HG03025 (cell line): Measurements from ENCODE around the gene STK32C.
A peak's percentile ranks its signal among the peaks of the same experiment; 100 is the strongest.
"Not testable (repeated sequence)": the region's sequence is repeated elsewhere in the genome, so short reads cannot be mapped to it uniquely, and the experiment has no call there.

ENCODE experiments used
- ATAC-seq: cut with Tn5 transposase; IDR thresholded peaks from one replicate; pipeline ENCODE4 v1.9.1; 2021; ENCODE audit warnings: mild to moderate bottlenecking, moderate library complexity; ENCODE audit not compliant: unreplicated experiment, low FRiP score

Gene STK32C

GRCh38 chr10:132320654-132321469, 13.1 kb upstream of the STK32C start:
- ATAC-seq: peak; percentile 2

GRCh38 chr10:132319853-132320653, 12.3 kb upstream of the STK32C start:
- peak; percentile 95 for ATAC-seq

GRCh38 chr10:132317477-132317876, 9.7 kb upstream of the STK32C start:
- not testable (repeated sequence) for ATAC-seq

- ATAC-seq: no peak
Observed at GRCh38 chr10:132316133-132316532, 8.4 kb upstream of the STK32C start.

- ATAC-seq: not testable (repeated sequence)
Observed at GRCh38 chr10:132314881-132315280, 7.1 kb upstream of the STK32C start.

- ATAC-seq: no peak
Observed at GRCh38 chr10:132314336-132314735, 6.6 kb upstream of the STK32C start.

GRCh38 chr10:132313865-132314264, 6.1 kb upstream of the STK32C start:
- no peak for ATAC-seq

GRCh38 chr10:132313305-132313704, 5.6 kb upstream of the STK32C start:
- no peak for ATAC-seq

GRCh38 chr10:132311338-132311939, 3.7 kb upstream of the STK32C start:
- ATAC-seq: no peak

GRCh38 chr10:132310701-132311337, 3.1 kb upstream of the STK32C start:
- ATAC-seq: no peak

GRCh38 chr10:132309879-132310591, 2.3 kb upstream of the STK32C start:
- no peak for ATAC-seq

GRCh38 chr10:132309471-132309865, 1.7 kb upstream of the STK32C start:
- ATAC-seq: no peak

GRCh38 chr10:132308587-132309470, 1.1 kb upstream of the STK32C start:
- ATAC-seq: no peak

- peak; percentile 17 for ATAC-seq
Observed at GRCh38 chr10:132306864-132307751, 642 bp downstream of the STK32C start.

GRCh38 chr10:132306343-132306685, 1.4 kb downstream of the STK32C start:
- no peak for ATAC-seq

- ATAC-seq: no peak
Observed at GRCh38 chr10:132305654-132306342, 2.0 kb downstream of the STK32C start.

- no peak for ATAC-seq
Observed at GRCh38 chr10:132304756-132305509, 2.8 kb downstream of the STK32C start.
